BE2C (cell line): ENCODE results near the gene MAB21L3.

Source experiments
- DNase-seq: peaks from one replicate; pipeline ENCODE4 v3.0.0-alpha.2; 2020
- H3K27me3 ChIP-seq: fragments of 250-450 bp; sonication (Bioruptor Pico); 2 replicates; pipeline ENCODE4 v1.5.1; 2020; ENCODE audit warnings: mild to moderate bottlenecking
- H3K36me3 ChIP-seq: fragments of 250-450 bp; sonication (Bioruptor Pico); 2 replicates; pipeline ENCODE4 v1.5.1; 2020; ENCODE audit warnings: mild to moderate bottlenecking
- H3K4me1 ChIP-seq: fragments of 250-450 bp; sonication (Bioruptor Pico); 2 replicates; pipeline ENCODE4 v1.5.1; 2020
- H3K4me3 ChIP-seq: 2 replicates; pipeline ENCODE4 v1.5.1; 2011; ENCODE audit warnings: low read depth, low read length
- H3K9me3 ChIP-seq: fragments of 250-450 bp; sonication (Bioruptor Pico); 2 replicates; pipeline ENCODE4 v1.5.1; 2020
- CTCF ChIP-seq: IDR thresholded peaks from 2 replicates; pipeline ENCODE4 v1.5.1; 2012; ENCODE audit warnings: mild to moderate bottlenecking, low read depth, low read length

The MAB21L3 gene

GRCh38 chr1:116166011-116166571, 54.9 kb downstream of the MAB21L3 start:
- no peaks in the 10 kb centered on the region for H3K4me1 ChIP-seq
- no peak for DNase-seq
- TF ChIP-seq CTCF = no peak
- no peaks in the 10 kb centered on the region for H3K36me3 ChIP-seq
- no peaks in the 10 kb centered on the region for H3K9me3 ChIP-seq
- H3K4me3 ChIP-seq = no peak overlapping the region
- no peaks in the 10 kb centered on the region for H3K27me3 ChIP-seq

- no peak for DNase-seq
- Histone ChIP-seq H3K9me3 (no peaks in the 10 kb centered on the region), H3K27me3 (no peaks in the 10 kb centered on the region), H3K36me3 (no peaks in the 10 kb centered on the region), H3K4me1 (no peaks in the 10 kb centered on the region), H3K4me3 (no peak overlapping the region)
- no peak for TF ChIP-seq CTCF
Observed at GRCh38 chr1:116166655-116167054, 55.5 kb downstream of the MAB21L3 start.

- H3K4me3 ChIP-seq = no peak overlapping the region
- no peak for DNase-seq
- no peak for TF ChIP-seq CTCF
- H3K27me3 ChIP-seq = no peaks in the 10 kb centered on the region
- H3K4me1 ChIP-seq = no peaks in the 10 kb centered on the region
- no peaks in the 10 kb centered on the region for H3K36me3 ChIP-seq
- H3K9me3 ChIP-seq = no peaks in the 10 kb centered on the region
Observed at GRCh38 chr1:116167625-116168276, 56.6 kb downstream of the MAB21L3 start.

GRCh38 chr1:116168277-116169032, 57.3 kb downstream of the MAB21L3 start:
- no peak overlapping the region for H3K4me3 ChIP-seq
- DNase-seq = no peak
- no peaks in the 10 kb centered on the region for H3K27me3 ChIP-seq
- H3K4me1 ChIP-seq = no peaks in the 10 kb centered on the region
- H3K9me3 ChIP-seq = no peaks in the 10 kb centered on the region
- no peaks in the 10 kb centered on the region for H3K36me3 ChIP-seq
- TF ChIP-seq CTCF = no peak

- no peaks in the 10 kb centered on the region for H3K27me3 ChIP-seq
- no peak for DNase-seq
- no peaks in the 10 kb centered on the region for H3K36me3 ChIP-seq
Observed at GRCh38 chr1:116169898-116170297, 58.7 kb downstream of the MAB21L3 start.

More at GRCh38 chr1:116169898-116170297, 58.7 kb downstream of the MAB21L3 start:
- Histone ChIP-seq H3K4me1 (no peaks in the 10 kb centered on the region), H3K4me3 (no peak overlapping the region), H3K9me3 (no peaks in the 10 kb centered on the region)
- no peak for TF ChIP-seq CTCF
